Prostate gland (tissue), 2 donors: Measurements from ENCODE around the gene GAREM2. TPM values are rescaled to one million over a fixed set of nuclear protein-coding genes. Genes with fewer than 3 reads are reported as not detected.
"Not testable (repeated sequence)": the region's sequence is repeated elsewhere in the genome, so short reads cannot be mapped to it uniquely, and the experiment has no call there.

Source experiments
- DNase-seq: peaks from one replicate; pipeline ENCODE4 v3.0.0-alpha.2; 2019; ENCODE audit warnings: low spot score
- H3K27ac ChIP-seq, 2 donors: fragments of 200-600 bp; sonication (generic); 2 replicates each; pipeline ENCODE4 v1.5.1; 2017 to 2019
- H3K27me3 ChIP-seq: fragments of 200-600 bp; sonication (generic); replicated peaks from 2 replicates; pipeline ENCODE4 v1.5.1; 2019; ENCODE audit not compliant: insufficient read depth
- H3K36me3 ChIP-seq, 2 donors: fragments of 200-600 bp; sonication (generic); 1 replicate in 1 of 2; 2 replicates in 1 of 2; pipeline versions ENCODE4 v1.5.1 to v1.8.1; 2017 to 2019
- H3K4me1 ChIP-seq: fragments of 200-600 bp; sonication (generic); replicated peaks from 2 replicates; pipeline ENCODE4 v1.5.1; 2019
- H3K4me3 ChIP-seq, 2 donors: fragments of 200-600 bp; sonication (generic); 2 replicates each; pipeline ENCODE4 v1.5.1; 2017 to 2019
- H3K9me3 ChIP-seq: fragments of 200-600 bp; sonication (generic); 2 replicates; pipeline ENCODE4 v1.5.1; 2017
- POLR2A ChIP-seq: fragments of 450-650 bp; IDR thresholded peaks from one replicate; pipeline ENCODE4 v1.6.1; 2016; ENCODE audit warnings: antibody characterized with exemption, mild to moderate bottlenecking
- POLR2AphosphoS5 ChIP-seq: sonication (generic); formaldehyde crosslinking; IDR thresholded peaks from one replicate; pipeline ENCODE4 v1.6.1; 2017; ENCODE audit warnings: antibody characterized with exemption
- WGBS: methylation state at CpG from one replicate; pipeline ENCODE4 v1.1.5; 2018; 5-methylcytosine and 5-hydroxymethylcytosine counted together
- intact Hi-C: fragments of 100-400 bp; cut with DNase I; formaldehyde crosslinking; loops from one replicate; pipeline ENCODE4 v1.14.2; 2022
- total RNA-seq, 2 donors: library from RNA; depleted of rRNA; stranded (reverse); fragments of >200 nt; gene quantifications; one replicate each; pipeline ENCODE4 v1.1.0, GENCODE V29; 2016
- TF ChIP-seq, protein P1 (sequence below), 4 experiments: fragments of 200-600 bp in 2 of 4; fragments of 450-650 bp in 2 of 4; sonication (generic) in 2 of 4; IDR thresholded peaks; 1 replicate in 3 of 4; 2 replicates in 1 of 4; pipeline ENCODE4 v1.5.1; 2016 to 2019; ENCODE audit warnings: antibody characterized with exemption in 4 of 4, mild to moderate bottlenecking in 2 of 4, moderate library complexity in 2 of 4

Gene GAREM2
- total RNA-seq, 2 donors from 2014 or later = 3.5 TPM

GRCh38 chr2:26162963-26163362 is 9.9 kb upstream of the GAREM2 start:
- no peaks in the 10 kb centered on the region for H3K9me3 ChIP-seq
- intact Hi-C loops = no loop called here
- DNase-seq = no peak
- H3K27ac ChIP-seq = no peak overlapping the region
- H3K4me3 ChIP-seq = no peak overlapping the region
- 81% methylated on average over 10 of the region's 10 CpGs for WGBS
- H3K27me3 ChIP-seq = no peaks in the 10 kb centered on the region
- TF ChIP-seq POLR2A = no peak
- TF ChIP-seq POLR2AphosphoS5 = no peak
- TF ChIP-seq, protein P1, sequence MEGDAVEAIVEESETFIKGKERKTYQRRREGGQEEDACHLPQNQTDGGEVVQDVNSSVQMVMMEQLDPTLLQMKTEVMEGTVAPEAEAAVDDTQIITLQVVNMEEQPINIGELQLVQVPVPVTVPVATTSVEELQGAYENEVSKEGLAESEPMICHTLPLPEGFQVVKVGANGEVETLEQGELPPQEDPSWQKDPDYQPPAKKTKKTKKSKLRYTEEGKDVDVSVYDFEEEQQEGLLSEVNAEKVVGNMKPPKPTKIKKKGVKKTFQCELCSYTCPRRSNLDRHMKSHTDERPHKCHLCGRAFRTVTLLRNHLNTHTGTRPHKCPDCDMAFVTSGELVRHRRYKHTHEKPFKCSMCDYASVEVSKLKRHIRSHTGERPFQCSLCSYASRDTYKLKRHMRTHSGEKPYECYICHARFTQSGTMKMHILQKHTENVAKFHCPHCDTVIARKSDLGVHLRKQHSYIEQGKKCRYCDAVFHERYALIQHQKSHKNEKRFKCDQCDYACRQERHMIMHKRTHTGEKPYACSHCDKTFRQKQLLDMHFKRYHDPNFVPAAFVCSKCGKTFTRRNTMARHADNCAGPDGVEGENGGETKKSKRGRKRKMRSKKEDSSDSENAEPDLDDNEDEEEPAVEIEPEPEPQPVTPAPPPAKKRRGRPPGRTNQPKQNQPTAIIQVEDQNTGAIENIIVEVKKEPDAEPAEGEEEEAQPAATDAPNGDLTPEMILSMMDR (IDR thresholded peaks at IDR 0.05) = no peak
- no peaks in the 10 kb centered on the region for H3K36me3 ChIP-seq
- no peaks in the 10 kb centered on the region for H3K4me1 ChIP-seq

GRCh38 chr2:26164231-26164630 is 8.7 kb upstream of the GAREM2 start:
- Histone ChIP-seq H3K36me3 (no peaks in the 10 kb centered on the region), H3K4me1 (no peaks in the 10 kb centered on the region), H3K4me3 (no peak overlapping the region), H3K27ac (no peak overlapping the region), H3K27me3 (no peaks in the 10 kb centered on the region), H3K9me3 (no peaks in the 10 kb centered on the region)
- DNase-seq = no peak
- WGBS = 38% methylated on average over 1 of the region's 1 CpG
- TF ChIP-seq, protein P1 (IDR thresholded peaks at IDR 0.05) = no peak
- TF ChIP-seq POLR2A (no peak), POLR2AphosphoS5 (no peak)
- intact Hi-C loops = no loop called here

DNA sequence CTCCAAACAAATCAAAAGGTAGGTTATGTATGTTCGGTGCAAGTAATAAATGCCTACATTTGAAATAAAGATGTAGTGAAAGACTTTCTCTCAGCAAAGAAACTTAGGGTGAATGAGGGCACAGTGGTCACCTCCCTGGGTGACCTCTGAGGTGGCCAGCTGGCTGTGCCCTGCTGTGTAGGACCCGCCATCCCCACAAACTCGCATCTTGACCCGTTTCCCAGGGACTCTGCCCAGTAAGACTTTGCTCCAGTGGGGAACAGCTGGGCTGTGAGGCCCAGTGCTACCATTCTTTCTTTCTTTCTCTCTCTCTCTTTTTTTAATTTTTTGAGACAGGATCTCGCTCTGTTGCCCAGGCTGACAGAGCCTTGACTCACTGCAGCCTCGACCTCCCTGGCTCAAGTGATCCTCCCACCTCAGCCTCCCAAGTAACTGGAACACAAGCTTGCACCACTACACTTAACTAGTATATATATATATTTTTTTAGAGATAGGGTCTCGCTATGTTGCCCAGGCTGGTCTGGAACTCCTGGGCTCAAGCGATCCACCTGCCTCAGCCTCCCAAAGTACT is 8.2 kb upstream of the GAREM2 start:
- H3K27ac ChIP-seq = no peak overlapping the region
- WGBS = 92% methylated on average over 8 of the region's 8 CpGs
- no peaks in the 10 kb centered on the region for H3K9me3 ChIP-seq
- H3K4me1 ChIP-seq = no peaks in the 10 kb centered on the region
- TF ChIP-seq POLR2A (no peak), POLR2AphosphoS5 (no peak)
- TF ChIP-seq, protein P1 (IDR thresholded peaks at IDR 0.05) = no peak
- H3K27me3 ChIP-seq = no peaks in the 10 kb centered on the region
- no peak for DNase-seq
- intact Hi-C loops = no loop called here
- H3K4me3 ChIP-seq = no peak overlapping the region
- no peaks in the 10 kb centered on the region for H3K36me3 ChIP-seq

- Histone ChIP-seq H3K4me1 (no peaks in the 10 kb centered on the region), H3K4me3 (no peak overlapping the region), H3K27ac (no peak overlapping the region), H3K27me3 (no peaks in the 10 kb centered on the region), H3K9me3 (no peaks in the 10 kb centered on the region), H3K36me3 (no peaks in the 10 kb centered on the region)
- intact Hi-C loops = no loop called here
- TF ChIP-seq POLR2A (no peak), POLR2AphosphoS5 (no peak)
- TF ChIP-seq, protein P1 (IDR thresholded peaks at IDR 0.05) = no peak
- 91% methylated on average over 4 of the region's 4 CpGs for WGBS
- DNase-seq = no peak
Observed at GRCh38 chr2:26165403-26165802, 7.5 kb upstream of the GAREM2 start.

DNA sequence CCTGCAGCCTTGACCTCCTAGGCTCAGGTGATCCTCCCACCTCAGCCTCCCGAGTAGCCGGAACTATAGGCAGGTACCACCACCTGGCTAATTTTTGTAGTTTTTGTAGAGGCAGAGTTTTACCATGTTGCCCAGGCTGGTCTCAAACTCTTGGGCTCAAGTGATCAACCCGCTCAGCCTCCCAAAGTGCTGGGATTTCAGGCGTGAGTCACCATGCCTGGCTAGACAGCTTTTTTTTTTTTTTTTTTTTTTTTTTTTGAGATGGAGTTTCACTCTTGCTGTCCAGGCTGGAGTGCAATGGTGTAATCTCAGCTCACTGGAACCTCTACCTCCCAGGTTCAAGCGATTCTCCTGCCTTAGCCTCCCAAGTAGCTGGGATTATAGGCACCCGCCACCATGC is 6.3 kb upstream of the GAREM2 start:
- intact Hi-C loops, H3K27ac ChIP-seq, H3K4me3 ChIP-seq, H3K9me3 ChIP-seq, H3K36me3 ChIP-seq, H3K27me3 ChIP-seq, DNase-seq, H3K4me1 ChIP-seq: not testable (repeated sequence)
- WGBS = 97% methylated on average over 6 of the region's 6 CpGs
